HG02623 (cell line): ENCODE data around the gene VWF.
"Not testable (repeated sequence)": the region's sequence is repeated elsewhere in the genome, so short reads cannot be mapped to it uniquely, and the experiment has no call there.

Source experiments
- ATAC-seq: cut with Tn5 transposase; IDR thresholded peaks from one replicate; pipeline ENCODE4 v1.9.1; 2021; ENCODE audit warnings: moderate library complexity; ENCODE audit not compliant: unreplicated experiment

VWF gene

GRCh38 chr12:6038160-6038559 is 86.3 kb downstream of the VWF start:
- peak; percentile 48 for ATAC-seq

GRCh38 chr12:6037459-6037858 is 87.0 kb downstream of the VWF start:
- no peak for ATAC-seq

GRCh38 chr12:6036509-6036908 is 88.0 kb downstream of the VWF start:
- ATAC-seq: no peak

GRCh38 chr12:6034596-6034995 is 89.9 kb downstream of the VWF start:
- ATAC-seq: no peak

GRCh38 chr12:6033546-6033945 is 90.9 kb downstream of the VWF start:
- ATAC-seq: no peak

- ATAC-seq: no peak
Observed at GRCh38 chr12:6032726-6033125, 91.7 kb downstream of the VWF start.

- ATAC-seq: no peak
Observed at GRCh38 chr12:6031001-6031400, 93.5 kb downstream of the VWF start.

GRCh38 chr12:6030081-6030480 is 94.4 kb downstream of the VWF start:
- no peak for ATAC-seq

GRCh38 chr12:6029401-6029800 is 95.1 kb downstream of the VWF start:
- ATAC-seq: no peak

- ATAC-seq: no peak
Observed at GRCh38 chr12:6026998-6027397, 97.5 kb downstream of the VWF start.

GRCh38 chr12:6025703-6026298 is 98.7 kb downstream of the VWF start:
- ATAC-seq: not testable (repeated sequence)

- ATAC-seq: not testable (repeated sequence)
Observed at GRCh38 chr12:6024066-6024465, 100.4 kb downstream of the VWF start.

GRCh38 chr12:6020930-6021329 is 103.5 kb downstream of the VWF start:
- ATAC-seq: no peak

GRCh38 chr12:6020511-6020910 is 104.0 kb downstream of the VWF start:
- ATAC-seq: not testable (repeated sequence)

- ATAC-seq: not testable (repeated sequence)
Observed at GRCh38 chr12:6019256-6019655, 105.2 kb downstream of the VWF start.

GRCh38 chr12:6018265-6018664 is 106.2 kb downstream of the VWF start:
- no peak for ATAC-seq

GRCh38 chr12:6016756-6017155 is 107.7 kb downstream of the VWF start:
- no peak for ATAC-seq

- not testable (repeated sequence) for ATAC-seq
Observed at GRCh38 chr12:6016004-6016403, 108.5 kb downstream of the VWF start.

- not testable (repeated sequence) for ATAC-seq
Observed at GRCh38 chr12:6015271-6015670, 109.2 kb downstream of the VWF start.

- ATAC-seq: not testable (repeated sequence)
Observed at GRCh38 chr12:6010631-6011350, 113.7 kb downstream of the VWF start.

GRCh38 chr12:5997260-5997659 is 127.2 kb downstream of the VWF start:
- ATAC-seq: no peak

GRCh38 chr12:5996459-5996858 is 128.0 kb downstream of the VWF start:
- no peak for ATAC-seq

- no peak for ATAC-seq
Observed at GRCh38 chr12:5989621-5990020, 134.8 kb downstream of the VWF start.
